Retina (tissue), 1 donor: ENCODE results near the gene SHLD2.
"Not testable (repeated sequence)": the region's sequence is repeated elsewhere in the genome, so short reads cannot be mapped to it uniquely, and the experiment has no call there.

Experiments
- DNase-seq: peaks from one replicate; pipeline ENCODE4 v3.0.0-alpha.2; 2016

SHLD2 gene

GRCh38 chr10:87089746-87090145 is 5.3 kb upstream of the SHLD2 start:
- DNase-seq: no peak

GRCh38 chr10:87090779-87091178 is 4.2 kb upstream of the SHLD2 start:
- DNase-seq: no peak

- peak; percentile 8 for DNase-seq
These were observed 2.6 kb upstream of the SHLD2 start for GRCh38 chr10:87092376-87092860.

- DNase-seq: peak; percentile 19
These were observed 2.0 kb upstream of the SHLD2 start for GRCh38 chr10:87092861-87093631.

GRCh38 chr10:87093632-87094372 is 1.2 kb upstream of the SHLD2 start:
- peak; percentile 72 for DNase-seq

GRCh38 chr10:87095236-87095945 is 385 bp downstream of the SHLD2 start:
- peak; percentile 91 for DNase-seq

GRCh38 chr10:87101996-87102395 is 7.0 kb downstream of the SHLD2 start:
- DNase-seq: no peak

- not testable (repeated sequence) for DNase-seq
These were observed 9.7 kb downstream of the SHLD2 start for GRCh38 chr10:87104727-87105126.

GRCh38 chr10:87105446-87106124 is 10.6 kb downstream of the SHLD2 start:
- no peak for DNase-seq

- DNase-seq: not testable (repeated sequence)
These were observed 23.1 kb downstream of the SHLD2 start for GRCh38 chr10:87118122-87118521.

- not testable (repeated sequence) for DNase-seq
These were observed 24.0 kb downstream of the SHLD2 start for GRCh38 chr10:87119029-87119428.

GRCh38 chr10:87123351-87123750 is 28.3 kb downstream of the SHLD2 start:
- not testable (repeated sequence) for DNase-seq

- not testable (repeated sequence) for DNase-seq
These were observed 32.0 kb downstream of the SHLD2 start for GRCh38 chr10:87127048-87127447.

GRCh38 chr10:87127607-87128156 is 32.7 kb downstream of the SHLD2 start:
- DNase-seq: not testable (repeated sequence)

- not testable (repeated sequence) for DNase-seq
These were observed 37.2 kb downstream of the SHLD2 start for GRCh38 chr10:87132176-87132575.

GRCh38 chr10:87133936-87134335 is 38.9 kb downstream of the SHLD2 start:
- not testable (repeated sequence) for DNase-seq

- not testable (repeated sequence) for DNase-seq
These were observed 39.4 kb downstream of the SHLD2 start for GRCh38 chr10:87134440-87134839.

GRCh38 chr10:87137478-87137877 is 42.5 kb downstream of the SHLD2 start:
- DNase-seq: not testable (repeated sequence)

GRCh38 chr10:87142230-87143108 is 47.5 kb downstream of the SHLD2 start:
- DNase-seq: not testable (repeated sequence)

GRCh38 chr10:87143109-87143418 is 48.1 kb downstream of the SHLD2 start:
- DNase-seq: not testable (repeated sequence)

- not testable (repeated sequence) for DNase-seq
These were observed 50.6 kb downstream of the SHLD2 start for GRCh38 chr10:87145598-87145997.
